ENCODE data around the gene GCC2. TPM values are rescaled to one million over a fixed set of nuclear protein-coding genes. Genes with fewer than 3 reads are reported as not detected.

Gene GCC2
- total and polyA plus RNA-seq, 9 of the 15 experiments (the other 6 are each of a cell fraction or from before 2014, with no cell fraction given) = 11.4 to 35.7 (median 19.9) TPM

DNA sequence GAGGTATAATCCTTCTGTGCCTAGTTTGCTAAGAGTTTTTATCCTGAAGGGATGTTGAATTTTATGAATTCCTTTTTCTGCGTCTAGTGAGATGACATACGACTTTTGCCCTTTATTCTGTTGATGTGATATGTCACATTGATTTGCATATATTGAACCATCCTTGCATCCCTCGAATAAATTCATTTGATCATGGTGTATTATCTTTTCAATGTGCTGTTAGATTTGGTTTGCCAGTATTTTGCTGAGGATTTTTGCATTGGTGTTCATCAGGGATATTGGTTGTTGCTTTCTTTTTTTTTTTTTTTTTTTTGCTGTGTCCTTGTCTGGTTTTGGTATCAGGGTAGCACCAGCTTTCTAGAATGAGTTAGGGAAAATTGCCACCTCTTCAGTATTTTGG is 9.1 kb downstream of the GCC2 start:
- Histone ChIP-seq H3K27ac (ENCODE audit: extremely low read depth, low read depth, low read length) (no peak overlapping the region), H3K4me2 (ENCODE audit: insufficient read depth, low read length) (no peak overlapping the region), H3K9me1 (ENCODE audit: control insufficient read depth, insufficient read depth, low read length) (no peaks in the 10 kb centered on the region), H2AFZ (ENCODE audit: low read depth, low read length) (no peak overlapping the region), H3K9me3 (replicated peaks; ENCODE audit: control insufficient read depth, insufficient read depth, low read depth, low read length) (peaks cover 13% of the 10 kb centered on the region; the same call in 1 of the 2 replicates), H3K4me3 (no peak overlapping the region), H4K20me1 (replicated peaks; ENCODE audit: control insufficient read depth, insufficient read depth, low read length) (no peaks in the 10 kb centered on the region), H3K4me1 (replicated peaks in 1 of 2; ENCODE audit: control insufficient read depth in 2 of 2, insufficient read depth in 2 of 2, low read length in 2 of 2) (no peaks in the 10 kb centered on the region), H3K27me3 (ENCODE audit: control insufficient read depth in 2 of 2, insufficient read depth in 2 of 2, low read length in 2 of 2) (no peaks in the 10 kb centered on the region), H3K36me3 (ENCODE audit: control insufficient read depth, insufficient read depth, low read length) (peaks cover 64% of the 10 kb centered on the region; the same call in 2 of the 3 replicates), H3K9ac (ENCODE audit: insufficient read depth in 1 of 2, low read depth in 2 of 2, low read length in 2 of 2) (no peak overlapping the region), H3K79me2 (ENCODE audit: control insufficient read depth, insufficient read depth, low read length) (peaks cover 11% of the 10 kb centered on the region; the same call in 1 of the 3 replicates)
- POLR2A ChIA-PET = interaction anchor here (1.7 kb wide), 1 partner anchor 9 kb away, joined by 5 read pairs; the partner anchor contains the start of gene GCC2
- in situ Hi-C loops (cut with MboI) = no loop called here
- DNase-seq (ENCODE audit: extremely low read depth in 1 of 4, low spot score in 3 of 4) (no peak), ATAC-seq (no peak), FAIRE-seq (no peak)
- CTCF ChIA-PET (ENCODE audit: low intra/inter-chr PET ratio) = no interaction called here
- 76% methylated on average over 3 of the region's 3 CpGs for WGBS (ENCODE audit: insufficient coverage, low coverage, missing lambda C conversion rate)
- intact Hi-C loops (cut with micrococcal nuclease) = no loop called here
- no TSS peak for BruUV-seq (replicated peaks)
- TF ChIP-seq CHD7 (IDR thresholded peaks at IDR 0.05; ENCODE audit: low read depth, low read length) (no peak), HDAC6 (IDR thresholded peaks at IDR 0.05; ENCODE audit: low read depth, low read length) (no peak), MTA3 (IDR thresholded peaks at IDR 0.05; ENCODE audit: borderline replicate concordance) (no peak), ATF7 (IDR thresholded peaks at IDR 0.05) (no peak), GTF2F1 (IDR thresholded peaks at IDR 0.05; ENCODE audit: low read depth, low read length) (no peak), HBP1 (CRISPR knock-in tag; IDR thresholded peaks at IDR 0.05) (no peak), ZNF280A (IDR thresholded peaks at IDR 0.05; ENCODE audit: low read depth, partially characterized antibody) (peak; percentile 78), ZNF316 (IDR thresholded peaks at IDR 0.05) (0 out of 2 replicates have a peak, but pooled peaks have one; percentile 6), POLR2A (conservative IDR thresholded peaks at IDR 0.05) (no peak), RFX5 (IDR thresholded peaks at IDR 0.05; ENCODE audit: low read depth, low read length) (no peak)
